Measurements from ENCODE around the gene PRDM2.

The PRDM2 gene

GRCh38 chr1:13748610-13749505, 48.9 kb downstream of the PRDM2 start (continued):
- TF ChIP-seq ZXDB (tag by site-specific recombination; IDR thresholded peaks at IDR 0.05) (peak; percentile 61), ZBTB20 (tag by site-specific recombination; IDR thresholded peaks at IDR 0.05) (peak; percentile 81), SCRT2 (tag by site-specific recombination; IDR thresholded peaks at IDR 0.05) (no peak), ZNF140 (tag by site-specific recombination; IDR thresholded peaks at IDR 0.05) (no peak), ZNF521 (tag by site-specific recombination; IDR thresholded peaks at IDR 0.05) (no peak), ZNF24 (tag by site-specific recombination; IDR thresholded peaks at IDR 0.05) (no peak), ZNF513 (tag by site-specific recombination; IDR thresholded peaks at IDR 0.05) (no peak; the same call in 1 of the 2 replicates), ZNF394 (tag by site-specific recombination; IDR thresholded peaks at IDR 0.05; ENCODE audit: borderline replicate concordance) (no peak), IKZF3 (tag by site-specific recombination; IDR thresholded peaks at IDR 0.05) (peak; percentile 31; the same call in 1 of the 2 replicates), ZNF280C (tag by site-specific recombination; IDR thresholded peaks at IDR 0.05) (no peak), ZNF571 (tag by site-specific recombination; IDR thresholded peaks at IDR 0.05) (no peak), ZNF121 (tag by site-specific recombination; IDR thresholded peaks at IDR 0.05) (no peak), OVOL3 (tag by site-specific recombination; IDR thresholded peaks at IDR 0.05) (no peak), ZNF133 (tag by site-specific recombination; IDR thresholded peaks at IDR 0.05) (no peak), TCF7L2 (IDR thresholded peaks at IDR 0.05; ENCODE audit: borderline replicate concordance, low read depth, low read length) (0 out of 2 replicates have a peak, but pooled peaks have one; percentile 28), ZNF600 (tag by site-specific recombination; IDR thresholded peaks at IDR 0.05) (peak; percentile 86), ZNF830 (tag by site-specific recombination; IDR thresholded peaks at IDR 0.05; ENCODE audit: low read depth) (no peak), GLI2 (tag by site-specific recombination; IDR thresholded peaks at IDR 0.05; ENCODE audit: borderline replicate concordance, low read depth) (no peak), ZNF580 (tag by site-specific recombination; IDR thresholded peaks at IDR 0.05) (peak; percentile 86), ZNF596 (tag by site-specific recombination; IDR thresholded peaks at IDR 0.05) (no peak), ZNF747 (tag by site-specific recombination; IDR thresholded peaks at IDR 0.05) (no peak)
- TF ChIP-seq, protein P1, sequence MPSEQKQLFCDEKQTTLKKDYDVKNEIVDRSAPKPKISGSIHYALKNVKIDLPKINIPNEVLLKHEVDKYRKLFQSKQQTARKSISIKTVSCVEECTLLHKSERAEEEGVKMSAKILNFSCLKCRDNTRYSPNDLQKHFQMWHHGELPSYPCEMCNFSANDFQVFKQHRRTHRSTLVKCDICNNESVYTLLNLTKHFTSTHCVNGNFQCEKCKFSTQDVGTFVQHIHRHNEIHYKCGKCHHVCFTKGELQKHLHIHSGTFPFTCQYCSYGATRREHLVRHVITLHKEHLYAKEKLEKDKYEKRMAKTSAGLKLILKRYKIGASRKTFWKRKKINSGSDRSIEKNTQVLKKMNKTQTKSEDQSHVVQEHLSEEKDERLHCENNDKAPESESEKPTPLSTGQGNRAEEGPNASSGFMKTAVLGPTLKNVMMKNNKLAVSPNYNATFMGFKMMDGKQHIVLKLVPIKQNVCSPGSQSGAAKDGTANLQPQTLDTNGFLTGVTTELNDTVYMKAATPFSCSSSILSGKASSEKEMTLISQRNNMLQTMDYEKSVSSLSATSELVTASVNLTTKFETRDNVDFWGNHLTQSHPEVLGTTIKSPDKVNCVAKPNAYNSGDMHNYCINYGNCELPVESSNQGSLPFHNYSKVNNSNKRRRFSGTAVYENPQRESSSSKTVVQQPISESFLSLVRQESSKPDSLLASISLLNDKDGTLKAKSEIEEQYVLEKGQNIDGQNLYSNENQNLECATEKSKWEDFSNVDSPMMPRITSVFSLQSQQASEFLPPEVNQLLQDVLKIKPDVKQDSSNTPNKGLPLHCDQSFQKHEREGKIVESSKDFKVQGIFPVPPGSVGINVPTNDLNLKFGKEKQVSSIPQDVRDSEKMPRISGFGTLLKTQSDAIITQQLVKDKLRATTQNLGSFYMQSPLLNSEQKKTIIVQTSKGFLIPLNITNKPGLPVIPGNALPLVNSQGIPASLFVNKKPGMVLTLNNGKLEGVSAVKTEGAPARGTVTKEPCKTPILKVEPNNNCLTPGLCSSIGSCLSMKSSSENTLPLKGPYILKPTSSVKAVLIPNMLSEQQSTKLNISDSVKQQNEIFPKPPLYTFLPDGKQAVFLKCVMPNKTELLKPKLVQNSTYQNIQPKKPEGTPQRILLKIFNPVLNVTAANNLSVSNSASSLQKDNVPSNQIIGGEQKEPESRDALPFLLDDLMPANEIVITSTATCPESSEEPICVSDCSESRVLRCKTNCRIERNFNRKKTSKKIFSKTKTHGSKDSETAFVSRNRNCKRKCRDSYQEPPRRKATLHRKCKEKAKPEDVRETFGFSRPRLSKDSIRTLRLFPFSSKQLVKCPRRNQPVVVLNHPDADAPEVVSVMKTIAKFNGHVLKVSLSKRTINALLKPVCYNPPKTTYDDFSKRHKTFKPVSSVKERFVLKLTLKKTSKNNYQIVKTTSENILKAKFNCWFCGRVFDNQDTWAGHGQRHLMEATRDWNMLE (tag by site-specific recombination; conservative IDR thresholded peaks at IDR 0.05; ENCODE audit: low read depth) = no peak
- TF ChIP-seq, protein P2, sequence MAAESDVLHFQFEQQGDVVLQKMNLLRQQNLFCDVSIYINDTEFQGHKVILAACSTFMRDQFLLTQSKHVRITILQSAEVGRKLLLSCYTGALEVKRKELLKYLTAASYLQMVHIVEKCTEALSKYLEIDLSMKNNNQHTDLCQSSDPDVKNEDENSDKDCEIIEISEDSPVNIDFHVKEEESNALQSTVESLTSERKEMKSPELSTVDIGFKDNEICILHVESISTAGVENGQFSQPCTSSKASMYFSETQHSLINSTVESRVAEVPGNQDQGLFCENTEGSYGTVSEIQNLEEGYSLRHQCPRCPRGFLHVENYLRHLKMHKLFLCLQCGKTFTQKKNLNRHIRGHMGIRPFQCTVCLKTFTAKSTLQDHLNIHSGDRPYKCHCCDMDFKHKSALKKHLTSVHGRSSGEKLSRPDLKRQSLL (tag by site-specific recombination; IDR thresholded peaks at IDR 0.05) = no peak
- TF ChIP-seq, protein P3, sequence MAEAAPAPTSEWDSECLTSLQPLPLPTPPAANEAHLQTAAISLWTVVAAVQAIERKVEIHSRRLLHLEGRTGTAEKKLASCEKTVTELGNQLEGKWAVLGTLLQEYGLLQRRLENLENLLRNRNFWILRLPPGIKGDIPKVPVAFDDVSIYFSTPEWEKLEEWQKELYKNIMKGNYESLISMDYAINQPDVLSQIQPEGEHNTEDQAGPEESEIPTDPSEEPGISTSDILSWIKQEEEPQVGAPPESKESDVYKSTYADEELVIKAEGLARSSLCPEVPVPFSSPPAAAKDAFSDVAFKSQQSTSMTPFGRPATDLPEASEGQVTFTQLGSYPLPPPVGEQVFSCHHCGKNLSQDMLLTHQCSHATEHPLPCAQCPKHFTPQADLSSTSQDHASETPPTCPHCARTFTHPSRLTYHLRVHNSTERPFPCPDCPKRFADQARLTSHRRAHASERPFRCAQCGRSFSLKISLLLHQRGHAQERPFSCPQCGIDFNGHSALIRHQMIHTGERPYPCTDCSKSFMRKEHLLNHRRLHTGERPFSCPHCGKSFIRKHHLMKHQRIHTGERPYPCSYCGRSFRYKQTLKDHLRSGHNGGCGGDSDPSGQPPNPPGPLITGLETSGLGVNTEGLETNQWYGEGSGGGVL (tag by site-specific recombination; IDR thresholded peaks at IDR 0.05) = no peak

All from HEK293 (cell line).